Upper lobe of left lung (tissue), 4 donors: ENCODE data around the gene HID1.

Source experiments
- EP300 ChIP-seq, 4 donors: sonication (generic); formaldehyde crosslinking; IDR thresholded peaks; one replicate each; pipeline ENCODE4 v1.5.1; 2017; ENCODE audit warnings: antibody characterized with exemption in 4 of 4, control low read depth in 2 of 4
- POLR2A ChIP-seq, 4 donors: fragments of 450-650 bp; IDR thresholded peaks; one replicate each; pipeline ENCODE4 v1.5.1; 2016 to 2017; ENCODE audit warnings: antibody characterized with exemption in 4 of 4, mild to moderate bottlenecking in 2 of 4
- POLR2AphosphoS5 ChIP-seq, 2 donors: sonication (generic); formaldehyde crosslinking; IDR thresholded peaks; one replicate each; pipeline ENCODE4 v1.5.1; 2017; ENCODE audit warnings: antibody characterized with exemption in 2 of 2
- TF ChIP-seq, protein P1 (sequence below), 6 experiments: fragments of 450-650 bp in 4 of 6; fragments of 200-600 bp in 2 of 6; sonication (generic) in 2 of 6; IDR thresholded peaks; one replicate each; pipeline ENCODE4 v1.5.1; 2016 to 2019; ENCODE audit warnings: antibody characterized with exemption in 6 of 6

DNA sequence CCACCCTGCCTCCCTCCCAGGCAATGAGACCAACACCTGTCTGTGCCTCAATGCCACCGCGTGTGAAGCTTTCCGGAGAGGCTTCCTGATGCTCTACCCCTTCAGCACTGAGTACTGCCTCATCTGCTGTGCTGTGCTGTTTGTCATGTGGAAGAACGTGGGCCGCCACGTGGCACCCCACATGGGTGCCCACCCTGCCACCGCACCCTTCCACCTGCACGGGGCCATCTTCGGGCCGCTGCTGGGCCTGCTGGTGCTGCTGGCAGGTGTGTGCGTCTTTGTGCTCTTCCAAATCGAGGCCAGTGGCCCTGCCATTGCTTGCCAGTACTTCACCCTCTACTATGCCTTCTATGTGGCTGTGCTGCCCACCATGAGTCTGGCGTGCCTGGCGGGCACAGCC lies 25.9 kb downstream of the HID1 start:
- TF ChIP-seq, protein P1, sequence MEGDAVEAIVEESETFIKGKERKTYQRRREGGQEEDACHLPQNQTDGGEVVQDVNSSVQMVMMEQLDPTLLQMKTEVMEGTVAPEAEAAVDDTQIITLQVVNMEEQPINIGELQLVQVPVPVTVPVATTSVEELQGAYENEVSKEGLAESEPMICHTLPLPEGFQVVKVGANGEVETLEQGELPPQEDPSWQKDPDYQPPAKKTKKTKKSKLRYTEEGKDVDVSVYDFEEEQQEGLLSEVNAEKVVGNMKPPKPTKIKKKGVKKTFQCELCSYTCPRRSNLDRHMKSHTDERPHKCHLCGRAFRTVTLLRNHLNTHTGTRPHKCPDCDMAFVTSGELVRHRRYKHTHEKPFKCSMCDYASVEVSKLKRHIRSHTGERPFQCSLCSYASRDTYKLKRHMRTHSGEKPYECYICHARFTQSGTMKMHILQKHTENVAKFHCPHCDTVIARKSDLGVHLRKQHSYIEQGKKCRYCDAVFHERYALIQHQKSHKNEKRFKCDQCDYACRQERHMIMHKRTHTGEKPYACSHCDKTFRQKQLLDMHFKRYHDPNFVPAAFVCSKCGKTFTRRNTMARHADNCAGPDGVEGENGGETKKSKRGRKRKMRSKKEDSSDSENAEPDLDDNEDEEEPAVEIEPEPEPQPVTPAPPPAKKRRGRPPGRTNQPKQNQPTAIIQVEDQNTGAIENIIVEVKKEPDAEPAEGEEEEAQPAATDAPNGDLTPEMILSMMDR (IDR thresholded peaks at IDR 0.05): no peak
- TF ChIP-seq POLR2A (IDR thresholded peaks at IDR 0.05) (no peak), POLR2AphosphoS5 (IDR thresholded peaks at IDR 0.05) (no peak), EP300 (IDR thresholded peaks at IDR 0.05) (no peak)
